Measurements from ENCODE around the gene IL6ST. TPM values are rescaled to one million over a fixed set of nuclear protein-coding genes. Genes with fewer than 3 reads are reported as not detected.
A peak's percentile ranks its signal among the peaks of the same experiment; 100 is the strongest.

The IL6ST gene
- total RNA-seq, 4 donors from 2014 or later: 53.6 to 116 (median 84.6) TPM

DNA sequence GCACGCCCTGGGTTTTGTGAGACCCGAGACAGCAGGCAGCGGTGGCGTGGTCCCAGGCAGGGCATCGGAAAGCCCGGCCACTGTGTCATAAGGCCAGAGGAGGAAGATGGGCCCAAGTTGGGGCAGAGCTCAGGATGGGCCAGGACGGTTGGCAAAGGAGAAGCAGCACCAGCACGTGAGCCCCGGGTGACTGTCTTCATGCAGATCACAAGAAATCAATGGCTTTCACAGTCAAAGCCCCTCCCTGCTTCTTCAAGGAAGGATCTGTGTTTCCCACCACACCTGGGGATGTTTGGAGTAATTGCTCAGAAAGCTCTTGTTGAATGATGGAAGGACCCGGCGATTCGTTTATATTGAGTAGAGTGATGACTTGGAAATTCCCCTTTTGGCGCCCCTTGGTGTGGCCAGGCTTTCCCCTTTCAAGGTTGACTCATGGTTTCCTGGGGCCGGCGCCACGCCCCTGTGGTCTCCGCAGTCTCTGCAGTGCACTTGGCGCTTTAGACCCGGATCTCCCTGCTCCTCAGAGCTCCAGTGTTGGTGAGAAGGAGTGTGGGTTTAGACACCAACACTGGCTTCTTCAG lies 91.6 kb downstream of the IL6ST start:
- TF ChIP-seq CTCF (IDR thresholded peaks at IDR 0.05) (no peak), POLR2A (IDR thresholded peaks at IDR 0.05) (no peak)
- H3K4me3 ChIP-seq (ENCODE audit: low read depth, poor library complexity, severe bottlenecking): no peak overlapping the region
- WGBS, 2 donors: 75 to 76% methylated on average over 19 of the region's 19 CpGs
- intact Hi-C loops (cut with DNase I; ENCODE audit: low total_unique reads): no loop called here
- DNase-seq (ENCODE audit: low spot score in 2 of 2): peak; percentile 27 to 85

- DNase-seq (ENCODE audit: low spot score in 2 of 2): no peak
- WGBS, 2 donors: 85 to 94% methylated on average over 5 of the region's 5 CpGs
- intact Hi-C loops (cut with DNase I; ENCODE audit: low total_unique reads): no loop called here
- no peak for TF ChIP-seq CTCF (IDR thresholded peaks at IDR 0.05)
- TF ChIP-seq POLR2A (IDR thresholded peaks at IDR 0.05): no peak
- no peak overlapping the region for H3K4me3 ChIP-seq (ENCODE audit: low read depth, poor library complexity, severe bottlenecking)
Observed at GRCh38 chr5:55902696-55903095, 92.1 kb downstream of the IL6ST start.

- intact Hi-C loops (cut with DNase I; ENCODE audit: low total_unique reads): no loop called here
- H3K4me3 ChIP-seq (ENCODE audit: low read depth, poor library complexity, severe bottlenecking): no peak overlapping the region
- TF ChIP-seq POLR2A (IDR thresholded peaks at IDR 0.05): no peak
- no peak for TF ChIP-seq CTCF (IDR thresholded peaks at IDR 0.05)
- DNase-seq (ENCODE audit: low spot score in 2 of 2): no peak
Observed at GRCh38 chr5:55900776-55901175, 94.0 kb downstream of the IL6ST start.

- WGBS, 2 donors: 56 to 64% methylated on average over 1 of the region's 1 CpG
- TF ChIP-seq POLR2A (IDR thresholded peaks at IDR 0.05): no peak
- no peak for TF ChIP-seq CTCF (IDR thresholded peaks at IDR 0.05)
- H3K4me3 ChIP-seq (ENCODE audit: low read depth, poor library complexity, severe bottlenecking): no peak overlapping the region
- no peak for DNase-seq (ENCODE audit: low spot score in 2 of 2)
- intact Hi-C loops (cut with DNase I; ENCODE audit: low total_unique reads): no loop called here
Observed at GRCh38 chr5:55900068-55900467, 94.7 kb downstream of the IL6ST start.

DNA sequence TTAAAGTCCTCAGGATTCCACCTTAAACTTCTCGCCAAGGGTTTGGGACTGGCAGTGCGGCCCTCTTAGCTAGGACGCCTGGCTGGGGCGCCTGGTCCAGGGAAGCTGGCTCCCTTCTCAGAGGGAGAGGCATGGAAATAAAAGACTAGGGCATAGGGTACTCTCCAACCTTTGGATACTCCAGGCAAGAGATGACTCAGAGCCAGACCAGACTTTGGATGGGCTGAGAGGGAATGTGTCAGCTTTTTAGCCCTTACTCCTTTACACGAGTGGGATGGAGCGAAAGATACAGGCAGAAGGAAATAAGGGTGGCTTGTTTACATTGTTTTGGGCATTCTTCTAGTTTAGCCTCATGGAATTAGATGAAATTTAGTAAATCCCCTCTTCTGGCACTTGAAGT lies 95.4 kb downstream of the IL6ST start:
- intact Hi-C loops (cut with DNase I; ENCODE audit: low total_unique reads): no loop called here
- DNase-seq (ENCODE audit: low spot score in 2 of 2): no peak
- no peak for TF ChIP-seq CTCF (IDR thresholded peaks at IDR 0.05)
- no peak for TF ChIP-seq POLR2A (IDR thresholded peaks at IDR 0.05)
- WGBS, 2 donors: 85 to 92% methylated on average over 6 of the region's 6 CpGs
- no peak overlapping the region for H3K4me3 ChIP-seq (ENCODE audit: low read depth, poor library complexity, severe bottlenecking)

- DNase-seq (ENCODE audit: low spot score in 2 of 2): peak; percentile 69 to 94
- intact Hi-C loops (cut with DNase I; ENCODE audit: low total_unique reads): no loop called here
- WGBS, 2 donors: 53 to 65% methylated on average over 14 of the region's 14 CpGs
- TF ChIP-seq POLR2A (IDR thresholded peaks at IDR 0.05) (no peak), CTCF (IDR thresholded peaks at IDR 0.05) (no peak)
- H3K4me3 ChIP-seq (ENCODE audit: low read depth, poor library complexity, severe bottlenecking): no peak overlapping the region
Observed at GRCh38 chr5:55897905-55898304, 96.9 kb downstream of the IL6ST start.
